BJ (cell line): Measurements from ENCODE around the gene KCNJ12. TPM values are rescaled to one million over a fixed set of nuclear protein-coding genes. Genes with fewer than 3 reads are reported as not detected.

Source experiments
- CTCF ChIA-PET: fragments of 350-600 bp; formaldehyde crosslinking; extraction: SDS; loops from one replicate; lab custom pipeline; 2021; ENCODE audit warnings: antibody characterized with exemption, inconsistent platforms; lab: Yijun Ruan, JAX
- POLR2A ChIA-PET: fragments of 300-600 bp; sonication (Branson Sonifier 250); formaldehyde crosslinking; extraction: SDS; loops from one replicate; lab custom pipeline; 2021; ENCODE audit warnings: antibody characterized with exemption; lab: Charles Lee
- DNase-seq: peaks from one replicate; pipeline ENCODE4 v3.0.0-alpha.2; 2011; ENCODE audit warnings: low read depth
- H3K27me3 ChIP-seq: 2 replicates; pipeline ENCODE4 v1.6.0; 2011; ENCODE audit warnings: low read length; ENCODE audit not compliant: control insufficient read depth, insufficient read depth
- H3K36me3 ChIP-seq: 2 replicates; pipeline ENCODE4 v1.5.1; 2011; ENCODE audit warnings: low read length; ENCODE audit not compliant: control insufficient read depth, insufficient read depth
- H3K4me3 ChIP-seq: 2 replicates; pipeline ENCODE4 v1.5.1; 2011; ENCODE audit warnings: low read depth, mild to moderate bottlenecking, control low read depth, low read length
- CTCF ChIP-seq: IDR thresholded peaks from 2 replicates; pipeline ENCODE4 v1.5.1; 2011; ENCODE audit warnings: low read depth, mild to moderate bottlenecking, control low read depth, inconsistent platforms, low read length, moderate library complexity; ENCODE audit not compliant: insufficient read depth
- polyA plus RNA-seq: library from polyadenylated mRNA; depleted of rRNA; stranded (reverse); fragments of >200 nt; gene quantifications from 2 replicates; pipeline ENCODE4 v1.2.3, GENCODE V29; 2011

The KCNJ12 gene
- polyA plus RNA-seq, 1 experiment, result 0.13 TPM

GRCh38 chr17:21361020-21361809 is 14.9 kb upstream of the KCNJ12 start:
- Histone ChIP-seq H3K27me3 (peaks cover 5% of the 10 kb centered on the region), H3K4me3 (no peak overlapping the region), H3K36me3 (no peaks in the 10 kb centered on the region)
- no peak for DNase-seq
- ChIA-PET POLR2A (no interaction called here), CTCF (interaction anchor here (1.0 to 2.2 kb wide), 2 partner anchors 9 to 16 kb away, joined by 3 to 8 read pairs; no protein-coding TSS in a partner anchor)
- no peak for TF ChIP-seq CTCF

GRCh38 chr17:21362331-21362931 is 13.7 kb upstream of the KCNJ12 start:
- Histone ChIP-seq H3K27me3 (peaks cover 3% of the 10 kb centered on the region), H3K4me3 (no peak overlapping the region), H3K36me3 (no peaks in the 10 kb centered on the region)
- no peak for TF ChIP-seq CTCF
- POLR2A ChIA-PET, result no interaction called here
- CTCF ChIA-PET, result no interaction called here
- no peak for DNase-seq

- Histone ChIP-seq H3K27me3 (peaks cover 3% of the 10 kb centered on the region), H3K36me3 (no peaks in the 10 kb centered on the region), H3K4me3 (no peak overlapping the region)
- CTCF ChIA-PET, result no interaction called here
- POLR2A ChIA-PET, result no interaction called here
- no peak for TF ChIP-seq CTCF
- DNase-seq, result no peak
Measured at GRCh38 chr17:21363776-21364642, 12.1 kb upstream of the KCNJ12 start.

- CTCF ChIA-PET, result no interaction called here
- DNase-seq, result no peak
- Histone ChIP-seq H3K36me3 (no peaks in the 10 kb centered on the region), H3K27me3 (peaks cover 4% of the 10 kb centered on the region), H3K4me3 (no peak overlapping the region)
- no peak for TF ChIP-seq CTCF
- POLR2A ChIA-PET, result no interaction called here
Measured at GRCh38 chr17:21365016-21365415, 11.1 kb upstream of the KCNJ12 start.
